ENCODE measurements around the gene DNAH9. TPM values are rescaled to one million over a fixed set of nuclear protein-coding genes. Genes with fewer than 3 reads are reported as not detected.
"Not testable (repeated sequence)": the region's sequence is repeated elsewhere in the genome, so short reads cannot be mapped to it uniquely, and the experiment has no call there.

The DNAH9 gene
- total RNA-seq, 4 donors from 2014 or later: 0.13 to 0.19 TPM; not detected in 2

DNA sequence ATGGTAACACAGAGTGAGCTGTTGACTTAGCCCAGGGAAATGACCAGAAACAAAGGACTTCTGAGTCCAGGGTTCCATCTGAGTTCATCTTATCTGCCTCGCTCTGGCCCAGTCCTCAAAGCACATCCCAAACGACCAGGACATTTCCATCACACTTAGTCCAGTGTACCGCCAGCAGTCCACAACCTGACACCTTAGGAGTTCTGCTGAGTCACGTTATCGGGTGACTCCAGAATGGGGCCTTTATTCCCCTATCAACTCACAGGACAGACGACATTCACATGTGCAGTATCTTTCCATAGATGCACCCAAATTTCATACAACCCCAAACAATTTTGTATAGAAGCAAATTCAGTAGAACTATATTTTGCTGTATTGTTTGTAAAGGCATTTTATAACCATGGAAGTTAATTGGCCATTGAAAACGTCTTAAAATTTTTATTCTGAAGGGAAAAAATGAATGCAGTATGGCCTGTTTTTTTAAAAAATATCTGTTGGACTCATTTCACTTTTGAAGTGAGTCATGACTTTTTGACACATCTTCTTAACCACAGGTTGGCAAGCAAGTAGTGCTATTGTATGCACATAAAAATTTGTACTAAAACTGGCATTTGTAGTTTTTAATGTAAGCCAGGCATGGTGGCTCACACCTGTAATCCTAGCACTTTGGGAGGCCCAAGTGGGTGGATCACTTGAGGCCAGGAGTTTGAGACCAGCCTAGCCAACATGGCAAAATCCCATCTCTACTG lies 352.7 kb downstream of the DNAH9 start:
- DNase-seq: no peak
- no peaks in the 10 kb centered on the region for H3K27me3 ChIP-seq
- no peaks in the 10 kb centered on the region for H3K36me3 ChIP-seq
- H3K9me3 ChIP-seq: peaks cover 0 to 9% (median 0%) of the 10 kb centered on the region in 4 donors
- no peak overlapping the region for H3K27ac ChIP-seq
- H3K4me1 ChIP-seq: no peaks in the 10 kb centered on the region
- TF ChIP-seq, protein P1, sequence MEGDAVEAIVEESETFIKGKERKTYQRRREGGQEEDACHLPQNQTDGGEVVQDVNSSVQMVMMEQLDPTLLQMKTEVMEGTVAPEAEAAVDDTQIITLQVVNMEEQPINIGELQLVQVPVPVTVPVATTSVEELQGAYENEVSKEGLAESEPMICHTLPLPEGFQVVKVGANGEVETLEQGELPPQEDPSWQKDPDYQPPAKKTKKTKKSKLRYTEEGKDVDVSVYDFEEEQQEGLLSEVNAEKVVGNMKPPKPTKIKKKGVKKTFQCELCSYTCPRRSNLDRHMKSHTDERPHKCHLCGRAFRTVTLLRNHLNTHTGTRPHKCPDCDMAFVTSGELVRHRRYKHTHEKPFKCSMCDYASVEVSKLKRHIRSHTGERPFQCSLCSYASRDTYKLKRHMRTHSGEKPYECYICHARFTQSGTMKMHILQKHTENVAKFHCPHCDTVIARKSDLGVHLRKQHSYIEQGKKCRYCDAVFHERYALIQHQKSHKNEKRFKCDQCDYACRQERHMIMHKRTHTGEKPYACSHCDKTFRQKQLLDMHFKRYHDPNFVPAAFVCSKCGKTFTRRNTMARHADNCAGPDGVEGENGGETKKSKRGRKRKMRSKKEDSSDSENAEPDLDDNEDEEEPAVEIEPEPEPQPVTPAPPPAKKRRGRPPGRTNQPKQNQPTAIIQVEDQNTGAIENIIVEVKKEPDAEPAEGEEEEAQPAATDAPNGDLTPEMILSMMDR (IDR thresholded peaks at IDR 0.05): no peak
- TF ChIP-seq POLR2A (IDR thresholded peaks at IDR 0.05): no peak
- H3K4me3 ChIP-seq: no peak overlapping the region

DNA sequence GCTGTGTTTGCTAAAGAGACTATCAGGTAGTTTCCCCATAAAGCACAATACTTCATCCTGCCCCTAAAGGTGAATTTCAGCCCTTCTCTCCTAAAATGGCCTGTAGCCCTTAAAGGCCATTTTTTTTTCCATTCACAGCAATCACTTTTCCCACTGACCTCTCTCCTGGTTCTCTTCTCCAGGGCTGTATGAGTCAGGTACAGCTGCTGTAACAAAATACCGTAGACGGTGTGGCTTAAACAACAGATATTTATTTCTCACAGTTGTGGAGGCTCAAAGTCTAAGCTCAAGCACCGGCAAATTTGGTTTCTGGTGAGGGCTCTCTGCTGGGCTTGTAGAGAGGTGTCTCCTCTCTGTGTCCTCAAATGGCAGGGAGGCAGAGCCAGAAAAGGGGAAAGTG lies 354.3 kb downstream of the DNAH9 start:
- Histone ChIP-seq H3K36me3 (no peaks in the 10 kb centered on the region), H3K4me3 (no peak overlapping the region), H3K4me1 (no peaks in the 10 kb centered on the region), H3K27ac (no peak overlapping the region), H3K9me3 (peaks cover 0 to 9% (median 0%) of the 10 kb centered on the region in 4 donors), H3K27me3 (no peaks in the 10 kb centered on the region)
- TF ChIP-seq, protein P1 (IDR thresholded peaks at IDR 0.05): no peak
- TF ChIP-seq POLR2A (IDR thresholded peaks at IDR 0.05): no peak
- DNase-seq: no peak

DNA sequence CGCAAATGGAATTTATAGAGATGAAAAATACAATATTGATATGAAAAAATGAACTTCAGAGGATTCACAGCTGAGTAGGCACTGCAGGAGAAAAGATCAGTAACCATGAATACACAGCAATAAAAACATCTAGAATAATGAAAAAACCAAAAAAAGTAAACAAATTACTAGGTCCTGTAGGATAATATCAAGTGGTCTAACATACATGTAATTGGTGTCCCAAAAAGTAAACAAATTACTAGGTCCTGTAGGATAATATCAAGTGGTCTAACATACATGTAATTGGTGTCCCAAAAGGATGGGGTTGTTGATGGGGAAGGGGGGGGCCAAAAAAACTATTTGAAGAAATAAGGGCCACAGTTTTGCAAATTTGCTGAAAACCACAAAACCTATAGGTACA lies 355.7 kb downstream of the DNAH9 start:
- DNase-seq: no peak
- no peaks in the 10 kb centered on the region for H3K4me1 ChIP-seq
- peaks cover 0 to 9% (median 0%) of the 10 kb centered on the region in 4 donors for H3K9me3 ChIP-seq
- H3K4me3 ChIP-seq: no peak overlapping the region
- H3K36me3 ChIP-seq: no peaks in the 10 kb centered on the region
- TF ChIP-seq, protein P1 (IDR thresholded peaks at IDR 0.05): no peak
- TF ChIP-seq POLR2A (IDR thresholded peaks at IDR 0.05): no peak
- H3K27ac ChIP-seq: no peak overlapping the region
- H3K27me3 ChIP-seq: no peaks in the 10 kb centered on the region

DNA sequence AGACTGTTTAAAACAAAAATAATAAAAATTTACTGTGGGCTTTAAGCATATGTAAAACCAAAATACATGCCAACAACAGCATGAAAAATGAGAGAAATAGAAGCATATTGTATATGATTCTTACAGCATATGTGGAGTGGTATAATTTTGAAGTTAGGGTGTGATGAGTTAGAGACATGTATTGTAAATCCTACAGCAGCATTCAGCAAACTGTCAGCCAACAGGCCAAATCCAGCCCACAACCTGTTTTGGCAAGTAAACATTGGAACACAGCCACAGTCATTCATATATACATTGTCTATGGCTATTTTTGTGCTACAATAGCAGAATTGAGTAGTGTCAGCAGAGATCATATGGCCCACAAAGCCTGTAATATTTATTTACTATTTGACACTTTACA lies 356.7 kb downstream of the DNAH9 start:
- Histone ChIP-seq H3K9me3 (peaks cover 0 to 9% (median 0%) of the 10 kb centered on the region in 4 donors), H3K4me1 (no peaks in the 10 kb centered on the region), H3K36me3 (no peaks in the 10 kb centered on the region), H3K27ac (no peak overlapping the region), H3K27me3 (no peaks in the 10 kb centered on the region), H3K4me3 (no peak overlapping the region)
- no peak for DNase-seq
- no peak for TF ChIP-seq POLR2A (IDR thresholded peaks at IDR 0.05)
- TF ChIP-seq, protein P1 (IDR thresholded peaks at IDR 0.05): no peak

DNA sequence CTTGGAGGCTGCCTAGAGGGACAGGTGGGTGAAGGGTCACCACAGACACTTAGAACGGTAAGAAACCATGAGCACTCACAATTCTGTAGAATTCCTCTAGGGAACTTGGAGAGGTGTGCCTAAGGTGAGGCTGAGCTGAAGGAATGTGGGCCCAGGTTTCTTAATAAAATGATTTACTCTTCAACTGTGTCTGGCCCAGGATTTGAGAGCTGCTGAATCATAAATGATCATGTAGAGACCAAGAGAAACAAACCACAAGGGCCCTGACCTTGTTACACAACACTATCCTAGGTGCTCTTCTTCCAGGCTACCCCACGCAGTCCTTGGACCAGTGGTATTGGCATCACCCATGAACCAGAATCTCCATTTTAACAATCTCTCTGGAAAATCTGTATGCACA lies 371.3 kb downstream of the DNAH9 start:
- Histone ChIP-seq H3K4me1 (no peaks in the 10 kb centered on the region), H3K36me3 (no peaks in the 10 kb centered on the region), H3K27me3 (no peaks in the 10 kb centered on the region), H3K9me3 (peaks cover 0 to 5% (median 0%) of the 10 kb centered on the region in 4 donors), H3K4me3 (no peak overlapping the region), H3K27ac (no peak overlapping the region)
- no peak for DNase-seq
- TF ChIP-seq, protein P1 (IDR thresholded peaks at IDR 0.05): no peak
- TF ChIP-seq POLR2A (IDR thresholded peaks at IDR 0.05): no peak

DNA sequence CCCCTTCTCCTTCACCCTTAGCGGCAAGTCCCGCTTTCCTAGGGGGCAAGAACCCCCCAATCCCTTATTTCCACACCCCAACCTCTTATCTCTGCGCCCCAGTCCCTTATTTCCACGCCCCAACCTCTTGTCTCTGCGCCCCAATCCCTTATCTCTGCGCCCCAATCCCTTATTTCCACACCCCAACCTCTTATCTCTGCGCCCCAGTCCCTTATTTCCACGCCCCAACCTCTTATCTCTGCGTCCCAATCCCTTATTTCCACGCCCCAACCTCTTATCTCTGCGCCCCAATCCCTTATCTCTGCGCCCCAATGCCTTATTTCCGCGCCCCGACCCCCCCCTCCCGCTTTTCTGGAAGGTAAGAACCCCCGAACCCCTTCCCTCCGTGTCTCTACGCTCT lies 374.5 kb downstream of the DNAH9 start:
- H3K4me1 ChIP-seq, DNase-seq, H3K27ac ChIP-seq, H3K27me3 ChIP-seq, H3K4me3 ChIP-seq, H3K9me3 ChIP-seq: not testable (repeated sequence)
- H3K36me3 ChIP-seq: peaks cover 0 to 10% (median 0%) of the 10 kb centered on the region in 3 donors

Measured in Peyer's patch (tissue), 4 donors.